GM12872 (cell line): ENCODE measurements around the gene METTL21A.

ENCODE experiments used
- CTCF ChIP-seq: IDR thresholded peaks from 3 replicates; pipeline ENCODE4 v1.5.1; 2011; ENCODE audit warnings: low read depth, mild to moderate bottlenecking, low read length, moderate library complexity; ENCODE audit not compliant: insufficient read depth

METTL21A gene

GRCh38 chr2:207632575-207633493 is 7.6 kb upstream of the METTL21A start:
- no peak for TF ChIP-seq CTCF

- TF ChIP-seq CTCF: no peak
Measured at GRCh38 chr2:207630491-207630890, 5.3 kb upstream of the METTL21A start.

GRCh38 chr2:207629553-207629952 is 4.4 kb upstream of the METTL21A start:
- no peak for TF ChIP-seq CTCF

GRCh38 chr2:207624185-207625013 is 795 bp downstream of the METTL21A start:
- TF ChIP-seq CTCF: no peak

- no peak for TF ChIP-seq CTCF
Measured at GRCh38 chr2:207621501-207622039, 3.6 kb downstream of the METTL21A start.

GRCh38 chr2:207619764-207620203 is 5.4 kb downstream of the METTL21A start:
- TF ChIP-seq CTCF: no peak
